Testis (tissue), 2 donors: ENCODE results near the gene CCSER2.

Experiments used
- POLR2A ChIP-seq: fragments of 450-650 bp; IDR thresholded peaks from one replicate; pipeline ENCODE4 v1.6.1; 2017; ENCODE audit warnings: antibody characterized with exemption, mild to moderate bottlenecking, moderate library complexity
- TF ChIP-seq, protein P1 (sequence below), 3 experiments: fragments of 450-650 bp in 2 of 3; fragments of 200-600 bp in 1 of 3; sonication (generic) in 1 of 3; IDR thresholded peaks; one replicate each; pipeline ENCODE4 v1.5.1; 2016 to 2019; ENCODE audit warnings: antibody characterized with exemption in 3 of 3, mild to moderate bottlenecking in 2 of 3, moderate library complexity in 1 of 3

DNA sequence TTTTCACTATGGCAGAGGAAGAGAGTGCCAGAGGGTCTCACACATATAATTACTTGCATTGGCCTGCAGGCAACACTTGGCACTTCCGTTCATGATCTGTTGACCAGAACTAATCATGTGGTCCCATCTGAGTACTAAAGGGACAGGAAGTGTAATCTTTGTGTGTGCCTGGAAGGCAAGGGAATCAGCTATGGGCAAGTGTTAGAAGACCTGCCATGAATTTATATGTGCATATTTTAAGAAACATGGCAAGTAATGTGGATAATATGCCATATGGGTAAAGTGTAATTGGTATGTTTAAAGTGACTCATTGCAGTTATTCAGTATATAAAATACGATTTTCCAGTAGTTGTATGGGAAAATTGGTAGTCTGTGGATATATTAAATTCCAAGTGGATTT, 46.1 kb downstream of the CCSER2 start:
- TF ChIP-seq POLR2A = no peak
- TF ChIP-seq, protein P1, sequence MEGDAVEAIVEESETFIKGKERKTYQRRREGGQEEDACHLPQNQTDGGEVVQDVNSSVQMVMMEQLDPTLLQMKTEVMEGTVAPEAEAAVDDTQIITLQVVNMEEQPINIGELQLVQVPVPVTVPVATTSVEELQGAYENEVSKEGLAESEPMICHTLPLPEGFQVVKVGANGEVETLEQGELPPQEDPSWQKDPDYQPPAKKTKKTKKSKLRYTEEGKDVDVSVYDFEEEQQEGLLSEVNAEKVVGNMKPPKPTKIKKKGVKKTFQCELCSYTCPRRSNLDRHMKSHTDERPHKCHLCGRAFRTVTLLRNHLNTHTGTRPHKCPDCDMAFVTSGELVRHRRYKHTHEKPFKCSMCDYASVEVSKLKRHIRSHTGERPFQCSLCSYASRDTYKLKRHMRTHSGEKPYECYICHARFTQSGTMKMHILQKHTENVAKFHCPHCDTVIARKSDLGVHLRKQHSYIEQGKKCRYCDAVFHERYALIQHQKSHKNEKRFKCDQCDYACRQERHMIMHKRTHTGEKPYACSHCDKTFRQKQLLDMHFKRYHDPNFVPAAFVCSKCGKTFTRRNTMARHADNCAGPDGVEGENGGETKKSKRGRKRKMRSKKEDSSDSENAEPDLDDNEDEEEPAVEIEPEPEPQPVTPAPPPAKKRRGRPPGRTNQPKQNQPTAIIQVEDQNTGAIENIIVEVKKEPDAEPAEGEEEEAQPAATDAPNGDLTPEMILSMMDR (IDR thresholded peaks at IDR 0.05) = no peak
